ENCODE data around the gene TMEM115. TPM values are rescaled to one million over a fixed set of nuclear protein-coding genes. Genes with fewer than 3 reads are reported as not detected.

The TMEM115 gene
- total and polyA plus RNA-seq, 9 of the 15 experiments (the other 6 are each of a cell fraction or from before 2014, with no cell fraction given), result 1.6 to 26.9 (median 14.1) TPM

DNA sequence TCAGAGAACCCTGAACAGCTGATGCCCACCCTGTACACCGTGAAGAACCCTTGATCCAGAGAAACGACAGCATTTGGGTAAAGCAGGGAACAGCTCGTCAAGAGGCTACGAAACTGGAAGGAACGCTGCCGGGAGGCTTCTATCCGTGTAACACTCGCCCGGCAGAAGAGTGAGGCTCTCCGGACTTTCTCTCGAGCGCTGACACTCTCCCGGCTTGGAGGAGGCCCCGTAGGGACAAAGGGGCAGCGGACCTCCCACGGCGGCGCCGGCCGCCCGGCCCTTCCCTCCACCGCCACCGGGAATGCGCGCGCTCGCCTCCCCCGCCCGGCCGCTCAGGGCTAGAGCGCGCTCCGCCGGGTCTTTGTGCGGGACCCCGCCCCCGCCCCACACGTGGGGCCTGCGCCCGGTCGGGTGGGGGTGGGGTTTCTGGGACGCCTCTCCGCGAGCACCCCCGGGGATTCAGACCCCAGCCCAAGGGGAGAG lies 38.4 kb downstream of the TMEM115 start (continued):
- TF ChIP-seq, protein P1, sequence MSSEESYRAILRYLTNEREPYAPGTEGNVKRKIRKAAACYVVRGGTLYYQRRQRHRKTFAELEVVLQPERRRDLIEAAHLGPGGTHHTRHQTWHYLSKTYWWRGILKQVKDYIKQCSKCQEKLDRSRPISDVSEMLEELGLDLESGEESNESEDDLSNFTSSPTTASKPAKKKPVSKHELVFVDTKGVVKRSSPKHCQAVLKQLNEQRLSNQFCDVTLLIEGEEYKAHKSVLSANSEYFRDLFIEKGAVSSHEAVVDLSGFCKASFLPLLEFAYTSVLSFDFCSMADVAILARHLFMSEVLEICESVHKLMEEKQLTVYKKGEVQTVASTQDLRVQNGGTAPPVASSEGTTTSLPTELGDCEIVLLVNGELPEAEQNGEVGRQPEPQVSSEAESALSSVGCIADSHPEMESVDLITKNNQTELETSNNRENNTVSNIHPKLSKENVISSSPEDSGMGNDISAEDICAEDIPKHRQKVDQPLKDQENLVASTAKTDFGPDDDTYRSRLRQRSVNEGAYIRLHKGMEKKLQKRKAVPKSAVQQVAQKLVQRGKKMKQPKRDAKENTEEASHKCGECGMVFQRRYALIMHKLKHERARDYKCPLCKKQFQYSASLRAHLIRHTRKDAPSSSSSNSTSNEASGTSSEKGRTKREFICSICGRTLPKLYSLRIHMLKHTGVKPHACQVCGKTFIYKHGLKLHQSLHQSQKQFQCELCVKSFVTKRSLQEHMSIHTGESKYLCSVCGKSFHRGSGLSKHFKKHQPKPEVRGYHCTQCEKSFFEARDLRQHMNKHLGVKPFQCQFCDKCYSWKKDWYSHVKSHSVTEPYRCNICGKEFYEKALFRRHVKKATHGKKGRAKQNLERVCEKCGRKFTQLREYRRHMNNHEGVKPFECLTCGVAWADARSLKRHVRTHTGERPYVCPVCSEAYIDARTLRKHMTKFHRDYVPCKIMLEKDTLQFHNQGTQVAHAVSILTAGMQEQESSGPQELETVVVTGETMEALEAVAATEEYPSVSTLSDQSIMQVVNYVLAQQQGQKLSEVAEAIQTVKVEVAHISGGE (CRISPR knock-in tag; IDR thresholded peaks at IDR 0.05), result peak in 1 of 3 experiments; percentile 27; a peak in 1 of 6 replicates
- TF ChIP-seq, protein P2, sequence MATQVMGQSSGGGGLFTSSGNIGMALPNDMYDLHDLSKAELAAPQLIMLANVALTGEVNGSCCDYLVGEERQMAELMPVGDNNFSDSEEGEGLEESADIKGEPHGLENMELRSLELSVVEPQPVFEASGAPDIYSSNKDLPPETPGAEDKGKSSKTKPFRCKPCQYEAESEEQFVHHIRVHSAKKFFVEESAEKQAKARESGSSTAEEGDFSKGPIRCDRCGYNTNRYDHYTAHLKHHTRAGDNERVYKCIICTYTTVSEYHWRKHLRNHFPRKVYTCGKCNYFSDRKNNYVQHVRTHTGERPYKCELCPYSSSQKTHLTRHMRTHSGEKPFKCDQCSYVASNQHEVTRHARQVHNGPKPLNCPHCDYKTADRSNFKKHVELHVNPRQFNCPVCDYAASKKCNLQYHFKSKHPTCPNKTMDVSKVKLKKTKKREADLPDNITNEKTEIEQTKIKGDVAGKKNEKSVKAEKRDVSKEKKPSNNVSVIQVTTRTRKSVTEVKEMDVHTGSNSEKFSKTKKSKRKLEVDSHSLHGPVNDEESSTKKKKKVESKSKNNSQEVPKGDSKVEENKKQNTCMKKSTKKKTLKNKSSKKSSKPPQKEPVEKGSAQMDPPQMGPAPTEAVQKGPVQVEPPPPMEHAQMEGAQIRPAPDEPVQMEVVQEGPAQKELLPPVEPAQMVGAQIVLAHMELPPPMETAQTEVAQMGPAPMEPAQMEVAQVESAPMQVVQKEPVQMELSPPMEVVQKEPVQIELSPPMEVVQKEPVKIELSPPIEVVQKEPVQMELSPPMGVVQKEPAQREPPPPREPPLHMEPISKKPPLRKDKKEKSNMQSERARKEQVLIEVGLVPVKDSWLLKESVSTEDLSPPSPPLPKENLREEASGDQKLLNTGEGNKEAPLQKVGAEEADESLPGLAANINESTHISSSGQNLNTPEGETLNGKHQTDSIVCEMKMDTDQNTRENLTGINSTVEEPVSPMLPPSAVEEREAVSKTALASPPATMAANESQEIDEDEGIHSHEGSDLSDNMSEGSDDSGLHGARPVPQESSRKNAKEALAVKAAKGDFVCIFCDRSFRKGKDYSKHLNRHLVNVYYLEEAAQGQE (IDR thresholded peaks at IDR 0.05; ENCODE audit: borderline replicate concordance), result peak; percentile 14; the same call in 1 of the 2 replicates
- TF ChIP-seq, protein P2 (CRISPR knock-in tag; IDR thresholded peaks at IDR 0.05; ENCODE audit: low read depth), result no peak
- TF ChIP-seq, protein P3, sequence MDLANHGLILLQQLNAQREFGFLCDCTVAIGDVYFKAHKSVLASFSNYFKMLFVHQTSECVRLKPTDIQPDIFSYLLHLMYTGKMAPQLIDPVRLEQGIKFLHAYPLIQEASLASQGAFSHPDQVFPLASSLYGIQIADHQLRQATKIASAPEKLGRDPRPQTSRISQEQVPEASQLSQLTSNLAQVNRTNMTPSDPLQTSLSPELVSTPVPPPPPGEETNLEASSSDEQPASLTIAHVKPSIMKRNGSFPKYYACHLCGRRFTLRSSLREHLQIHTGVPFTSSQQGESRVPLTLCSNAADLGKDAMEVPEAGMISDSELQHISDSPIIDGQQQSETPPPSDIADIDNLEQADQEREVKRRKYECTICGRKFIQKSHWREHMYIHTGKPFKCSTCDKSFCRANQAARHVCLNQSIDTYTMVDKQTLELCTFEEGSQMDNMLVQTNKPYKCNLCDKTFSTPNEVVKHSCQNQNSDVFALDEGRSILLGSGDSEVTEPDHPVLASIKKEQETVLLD (IDR thresholded peaks at IDR 0.05), result no peak
- no peak for TF ChIP-seq CSDE1 (IDR thresholded peaks at IDR 0.05)
- TF ChIP-seq, protein P4, sequence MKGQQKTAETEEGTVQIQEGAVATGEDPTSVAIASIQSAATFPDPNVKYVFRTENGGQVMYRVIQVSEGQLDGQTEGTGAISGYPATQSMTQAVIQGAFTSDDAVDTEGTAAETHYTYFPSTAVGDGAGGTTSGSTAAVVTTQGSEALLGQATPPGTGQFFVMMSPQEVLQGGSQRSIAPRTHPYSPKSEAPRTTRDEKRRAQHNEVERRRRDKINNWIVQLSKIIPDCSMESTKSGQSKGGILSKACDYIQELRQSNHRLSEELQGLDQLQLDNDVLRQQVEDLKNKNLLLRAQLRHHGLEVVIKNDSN (CRISPR knock-in tag; IDR thresholded peaks at IDR 0.05), result peak; percentile 59; the same call in 1 of the 2 replicates
- no peak for TF ChIP-seq SMARCE1 (IDR thresholded peaks at IDR 0.05)
- TF ChIP-seq, protein P5, sequence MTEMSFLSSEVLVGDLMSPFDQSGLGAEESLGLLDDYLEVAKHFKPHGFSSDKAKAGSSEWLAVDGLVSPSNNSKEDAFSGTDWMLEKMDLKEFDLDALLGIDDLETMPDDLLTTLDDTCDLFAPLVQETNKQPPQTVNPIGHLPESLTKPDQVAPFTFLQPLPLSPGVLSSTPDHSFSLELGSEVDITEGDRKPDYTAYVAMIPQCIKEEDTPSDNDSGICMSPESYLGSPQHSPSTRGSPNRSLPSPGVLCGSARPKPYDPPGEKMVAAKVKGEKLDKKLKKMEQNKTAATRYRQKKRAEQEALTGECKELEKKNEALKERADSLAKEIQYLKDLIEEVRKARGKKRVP (CRISPR knock-in tag; IDR thresholded peaks at IDR 0.05), result no peak
- 0 out of 2 replicates have a peak, but pooled peaks have one; percentile 8 for TF ChIP-seq ETV5 (CRISPR knock-in tag; IDR thresholded peaks at IDR 0.05; ENCODE audit: low read depth)
- TF ChIP-seq POU5F1 (IDR thresholded peaks at IDR 0.05; ENCODE audit: borderline replicate concordance, low read depth, low read length, partially characterized antibody), result no peak
- peak; percentile 37 for TF ChIP-seq FIP1L1 (IDR thresholded peaks at IDR 0.05; ENCODE audit: low read depth, low read length, poor library complexity, severe bottlenecking)
- TF ChIP-seq ZKSCAN8 (CRISPR knock-in tag; IDR thresholded peaks at IDR 0.05), result no peak
- TF ChIP-seq TRIM24 (IDR thresholded peaks at IDR 0.05), result no peak
